ENCODE measurements around the gene SFSWAP. TPM values are rescaled to one million over a fixed set of nuclear protein-coding genes. Genes with fewer than 3 reads are reported as not detected.

SFSWAP gene
- total and polyA plus RNA-seq, 2 of the 8 experiments (the other 6 are each of a cell fraction or from before 2014, with no cell fraction given): 36.5 to 49.5 TPM

DNA sequence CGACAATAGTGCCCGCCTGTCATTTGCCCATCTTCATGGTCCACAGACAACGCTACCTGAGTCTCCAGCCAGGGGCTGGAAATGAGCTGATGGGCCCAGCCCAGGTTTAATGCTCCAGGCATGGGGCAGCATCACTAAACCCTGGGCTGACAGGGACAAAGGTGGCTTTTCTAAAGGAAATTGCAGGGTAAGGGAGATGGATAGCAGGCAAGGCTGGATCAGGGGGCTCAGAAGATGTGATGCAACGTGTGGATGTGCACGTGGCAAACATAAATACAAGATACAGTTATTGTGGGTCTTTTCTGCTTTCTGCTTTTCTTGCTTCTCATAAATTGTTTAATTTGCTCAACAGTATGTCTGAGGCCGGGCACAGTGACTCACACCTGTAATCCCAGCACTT lies 113.6 kb downstream of the SFSWAP start:
- FAIRE-seq (no peak), DNase-seq (ENCODE audit: low read depth in 1 of 2, low spot score in 2 of 2) (no peak)
- H3K23ac ChIP-seq (ENCODE audit: insufficient read length): no peak overlapping the region
- H3K36me3 ChIP-seq (ENCODE audit: control insufficient read depth in 2 of 4, insufficient read depth in 4 of 4, low read length in 3 of 4): no peaks in the 10 kb centered on the region
- no peak overlapping the region for H4K91ac ChIP-seq (replicated peaks; ENCODE audit: insufficient read length, low read length)
- H4K8ac ChIP-seq (ENCODE audit: extremely low read depth, insufficient read depth, low read length): no peak overlapping the region
- H4K5ac ChIP-seq (ENCODE audit: insufficient read length, low read depth, low read length): no peak overlapping the region
- H2AK5ac ChIP-seq (ENCODE audit: low read depth, low read length): no peak overlapping the region
- H2BK120ac ChIP-seq (replicated peaks; ENCODE audit: low read depth, low read length): no peak overlapping the region
- no peak overlapping the region for H3K18ac ChIP-seq (ENCODE audit: extremely low read depth, low read length)
- H3K56ac ChIP-seq (replicated peaks; ENCODE audit: insufficient read length, low read depth, low read length): no peak overlapping the region
- H3K9me3 ChIP-seq (ENCODE audit: insufficient read depth in 2 of 2, low read depth in 1 of 2, low read length in 1 of 2): no peaks in the 10 kb centered on the region
- H2AFZ ChIP-seq (ENCODE audit: low read length): no peak overlapping the region
- no peak overlapping the region for H2BK12ac ChIP-seq (ENCODE audit: low read depth, low read length)
- no peak overlapping the region for H3K9ac ChIP-seq (replicated peaks in 1 of 4; ENCODE audit: extremely low read depth in 1 of 4, low read depth in 3 of 4, low read length in 3 of 4)
- no peak overlapping the region for H2BK5ac ChIP-seq (ENCODE audit: low read depth, low read length)
- peaks cover 2 to 10% (median 7%) of the 10 kb centered on the region in 4 experiments; a peak in 6 of 7 replicates for H3K27me3 ChIP-seq (replicated peaks in 1 of 4; ENCODE audit: control insufficient read depth in 3 of 4, extremely low read depth in 1 of 4, insufficient read depth in 3 of 4, low read length in 3 of 4)
- ChIA-PET CTCF (ENCODE audit: partially characterized antibody) (interaction anchor here (0.7 to 1.4 kb wide), 3 partner anchors 9 to 791 kb away, joined by 3 to 5 read pairs (median 4); no protein-coding TSS in a partner anchor), POLR2A (ENCODE audit: partially characterized antibody) (no interaction called here)
- H3K14ac ChIP-seq (ENCODE audit: insufficient read length): no peak overlapping the region
- H2BK20ac ChIP-seq (ENCODE audit: low read length): no peak overlapping the region
- H3K23me2 ChIP-seq (ENCODE audit: low read depth, low read length): peaks cover 9% of the 10 kb centered on the region; the same call in 1 of the 2 replicates
- 91% methylated on average over 6 of the region's 6 CpGs; no CpG with 5 or more reads in 1 of the 2 experiments for WGBS, 2 experiments (ENCODE audit: extremely low coverage in 1 of 2, insufficient coverage in 1 of 2, insufficient read length in 1 of 2, insufficient replicate concordance in 2 of 2, low coverage in 1 of 2, low lambda C conversion rate in 2 of 2, missing lambda C conversion rate in 1 of 2)
- peaks cover 0 to 5% of the 10 kb centered on the region in 2 experiments; a peak in 1 of 4 replicates for H3K79me2 ChIP-seq (ENCODE audit: control insufficient read depth in 1 of 2, insufficient read depth in 2 of 2, low read length in 2 of 2)
- no peak overlapping the region for H2BK15ac ChIP-seq (ENCODE audit: low read length)
- no peak overlapping the region for H3K27ac ChIP-seq (ENCODE audit: low read depth, low read length)
- no peak overlapping the region for H3K4me3 ChIP-seq (ENCODE audit: extremely low read depth in 1 of 4, insufficient read depth in 2 of 4, low read depth in 3 of 4, low read length in 4 of 4)
- H3K4me2 ChIP-seq (ENCODE audit: insufficient read depth in 1 of 2, low read depth in 2 of 2, low read length in 2 of 2): no peak overlapping the region
- peaks cover 0 to 7% (median 2%) of the 10 kb centered on the region in 4 experiments; a peak in 6 of 7 replicates for H3K4me1 ChIP-seq (replicated peaks in 1 of 4; ENCODE audit: control insufficient read depth in 3 of 4, insufficient read depth in 4 of 4, low read length in 3 of 4)
- H3K4ac ChIP-seq (replicated peaks; ENCODE audit: insufficient read length, low read depth, low read length): no peak overlapping the region
- no peaks in the 10 kb centered on the region for H3K79me1 ChIP-seq (ENCODE audit: low read depth, low read length)
- peaks cover 0 to 2% of the 10 kb centered on the region in 2 experiments for H4K20me1 ChIP-seq (replicated peaks in 1 of 2; ENCODE audit: control insufficient read depth in 1 of 2, insufficient read depth in 2 of 2, low read length in 2 of 2)
- TF ChIP-seq JUN (IDR thresholded peaks at IDR 0.05; ENCODE audit: low read depth, low read length) (no peak), HDAC2 (IDR thresholded peaks at IDR 0.05; ENCODE audit: borderline replicate concordance in 1 of 2, low read depth in 2 of 2, low read length in 2 of 2) (no peak), NRF1 (IDR thresholded peaks at IDR 0.05; ENCODE audit: low read depth, low read length) (no peak), TBP (IDR thresholded peaks at IDR 0.05; ENCODE audit: low read depth, low read length) (no peak), E2F6 (IDR thresholded peaks at IDR 0.05) (no peak), SRF (IDR thresholded peaks at IDR 0.05; ENCODE audit: low read depth, low read length) (no peak), BRCA1 (IDR thresholded peaks at IDR 0.05; ENCODE audit: low read depth, low read length) (no peak), RXRA (IDR thresholded peaks at IDR 0.05; ENCODE audit: insufficient read depth, low read depth, low read length) (no peak), SAP30 (IDR thresholded peaks at IDR 0.05; ENCODE audit: insufficient read depth, insufficient replicate concordance, low read length) (no peak), SP2 (IDR thresholded peaks at IDR 0.05; ENCODE audit: low read length) (no peak), KDM1A (IDR thresholded peaks at IDR 0.05; ENCODE audit: borderline replicate concordance, low read length) (no peak), YY1 (IDR thresholded peaks at IDR 0.05; ENCODE audit: low read depth, low read length) (no peak), RFX5 (IDR thresholded peaks at IDR 0.05; ENCODE audit: borderline replicate concordance, low read depth, low read length) (no peak), CBX8 (IDR thresholded peaks at IDR 0.05; ENCODE audit: borderline replicate concordance, low read depth, low read length) (no peak)
